Activated CD4-positive, alpha-beta T cell treated with anti-CD3 and anti-CD28 coated beads, Interleukin-2, amount 50 U/mL, for 1 hour (primary cell): ENCODE measurements around the gene YWHAQ.
"Not testable (repeated sequence)": the region's sequence is repeated elsewhere in the genome, so short reads cannot be mapped to it uniquely, and the experiment has no call there.

Source experiments
- DNase-seq: peaks from one replicate; pipeline ENCODE4 v3.0.0-alpha.2; 2020

The YWHAQ gene

DNA sequence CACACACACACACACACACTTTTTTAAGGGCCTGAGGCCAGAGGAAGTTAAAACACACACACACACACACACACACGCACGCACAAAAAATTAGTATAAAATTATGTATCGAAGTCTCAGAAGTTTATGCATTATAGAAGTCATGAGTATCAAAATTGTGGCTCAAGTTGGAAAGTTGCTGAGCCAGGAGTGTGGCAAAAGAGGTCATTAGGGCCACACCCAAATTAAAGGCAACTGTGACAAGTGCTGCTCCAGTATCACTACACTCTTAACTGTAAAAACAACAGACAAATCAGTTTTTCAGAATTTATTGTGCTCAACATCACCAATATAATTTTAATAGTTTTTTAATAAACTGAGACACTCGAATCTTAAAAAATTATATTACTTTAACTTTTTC, 36.9 kb downstream of the YWHAQ start:
- DNase-seq = no peak

GRCh38 chr2:9592699-9593098, 38.1 kb downstream of the YWHAQ start:
- no peak for DNase-seq

GRCh38 chr2:9590641-9591040, 40.2 kb downstream of the YWHAQ start:
- no peak for DNase-seq

- no peak for DNase-seq
Observed at GRCh38 chr2:9586465-9586864, 44.3 kb downstream of the YWHAQ start.

DNA sequence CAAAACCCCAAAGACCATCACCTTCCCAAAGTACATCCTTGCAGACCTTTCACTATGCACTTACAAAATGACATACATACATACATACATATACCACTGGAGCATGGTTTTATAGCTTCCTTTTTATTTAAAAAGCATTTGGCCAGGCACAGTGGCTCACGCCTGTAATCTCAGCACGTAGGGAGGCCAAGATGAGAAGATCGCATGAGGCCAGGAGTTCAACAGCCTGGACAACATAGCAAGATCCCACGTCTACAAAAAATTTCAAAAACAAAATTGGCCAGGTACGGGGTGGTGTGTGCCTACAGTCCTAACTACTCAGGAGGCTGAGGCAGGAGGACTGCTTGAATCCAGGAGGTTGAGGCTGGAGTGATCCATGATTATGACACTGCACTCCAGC, 45.3 kb downstream of the YWHAQ start:
- DNase-seq = no peak

DNA sequence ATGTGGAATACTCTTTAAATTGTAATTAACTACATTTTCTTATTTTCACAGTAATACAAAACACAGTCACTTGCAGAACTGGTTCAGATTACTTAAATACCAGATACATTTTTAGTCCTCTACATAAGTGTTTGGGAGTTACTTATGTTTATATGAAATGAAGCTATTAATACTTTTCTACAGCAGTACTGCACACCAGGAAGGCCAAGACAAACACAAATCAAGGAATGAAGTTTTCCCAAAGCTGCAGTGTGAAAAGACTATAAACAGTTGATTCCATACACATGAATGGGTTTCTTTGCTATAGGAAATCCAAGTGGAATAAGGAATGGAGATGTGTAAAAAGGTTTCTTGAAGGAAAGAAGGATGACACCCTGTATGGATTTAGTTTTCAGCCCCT, 45.9 kb downstream of the YWHAQ start:
- not testable (repeated sequence) for DNase-seq

DNA sequence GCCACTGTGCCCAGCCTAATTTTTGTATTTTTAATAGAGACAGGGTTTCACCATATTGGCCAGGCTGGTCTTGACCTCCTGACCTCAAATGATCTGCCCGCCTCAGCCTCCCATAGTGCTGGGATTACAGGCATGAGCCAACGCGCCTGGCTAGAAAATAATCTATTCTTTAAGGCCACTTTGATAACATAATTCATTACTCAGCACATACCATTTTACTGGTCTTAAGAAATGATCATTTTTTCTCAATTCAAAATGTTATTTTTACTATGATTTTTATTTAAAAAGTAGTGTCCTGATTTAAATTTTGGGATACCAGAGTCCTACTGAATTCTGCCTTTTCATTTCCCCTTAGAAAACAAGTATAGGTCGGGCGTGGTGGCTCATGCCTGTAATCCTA, 48.2 kb downstream of the YWHAQ start:
- no peak for DNase-seq

GRCh38 chr2:9578467-9579235, 52.1 kb downstream of the YWHAQ start:
- DNase-seq = no peak

DNA sequence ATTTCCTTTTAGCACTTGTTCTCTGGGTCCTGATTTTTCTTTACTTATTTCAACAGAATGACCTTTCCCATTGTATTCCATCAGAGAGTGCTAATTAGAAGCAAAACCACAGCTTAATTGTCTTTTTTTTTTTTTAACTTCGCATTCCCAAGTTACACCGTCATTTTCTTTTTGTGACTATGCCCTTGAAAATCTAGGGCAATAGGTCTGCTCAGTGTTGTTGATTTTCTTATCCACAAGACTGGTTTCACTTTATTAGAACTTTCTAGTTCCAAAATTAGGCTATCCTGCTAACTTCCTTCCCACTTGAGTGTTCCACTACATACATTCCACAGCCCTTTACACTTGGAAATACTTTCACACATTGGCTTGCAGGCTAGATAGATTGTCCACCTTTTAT, 56.5 kb downstream of the YWHAQ start:
- no peak for DNase-seq

- DNase-seq = no peak
Observed at GRCh38 chr2:9573840-9574239, 57.0 kb downstream of the YWHAQ start.

DNA sequence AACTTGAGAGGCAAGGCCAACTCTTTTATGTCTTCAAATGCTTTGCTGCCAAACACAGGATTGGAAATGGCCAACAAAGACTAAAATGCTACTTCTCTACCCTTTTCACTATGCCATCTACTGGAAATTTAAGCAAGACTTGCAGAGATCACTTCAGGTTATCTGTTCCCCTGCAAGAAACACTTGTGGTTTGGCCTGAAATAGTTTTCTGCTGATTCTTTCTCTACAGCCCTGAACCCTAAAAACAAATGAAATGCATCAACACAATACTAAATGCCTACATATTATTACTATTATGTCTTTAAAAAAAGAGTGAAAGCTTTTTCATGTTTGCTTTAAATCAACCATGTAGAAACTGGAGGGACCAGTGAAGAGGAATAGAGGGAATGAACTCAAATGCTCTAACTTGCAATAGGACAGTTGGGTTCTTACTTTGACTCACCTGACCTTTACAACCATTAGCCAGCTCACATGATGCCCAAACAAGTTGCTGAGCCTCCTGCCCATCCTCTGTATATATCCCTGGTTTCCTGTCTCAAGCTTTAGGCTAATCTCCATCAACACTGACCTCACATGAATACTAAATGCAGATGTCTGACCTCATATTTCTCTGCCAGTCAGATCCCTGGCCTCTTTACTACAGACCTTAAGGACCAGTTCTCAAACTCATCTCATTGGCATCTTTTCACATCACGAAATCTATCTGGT, 57.6 kb downstream of the YWHAQ start:
- DNase-seq = no peak

GRCh38 chr2:9570182-9571060, 60.4 kb downstream of the YWHAQ start:
- DNase-seq = no peak

DNA sequence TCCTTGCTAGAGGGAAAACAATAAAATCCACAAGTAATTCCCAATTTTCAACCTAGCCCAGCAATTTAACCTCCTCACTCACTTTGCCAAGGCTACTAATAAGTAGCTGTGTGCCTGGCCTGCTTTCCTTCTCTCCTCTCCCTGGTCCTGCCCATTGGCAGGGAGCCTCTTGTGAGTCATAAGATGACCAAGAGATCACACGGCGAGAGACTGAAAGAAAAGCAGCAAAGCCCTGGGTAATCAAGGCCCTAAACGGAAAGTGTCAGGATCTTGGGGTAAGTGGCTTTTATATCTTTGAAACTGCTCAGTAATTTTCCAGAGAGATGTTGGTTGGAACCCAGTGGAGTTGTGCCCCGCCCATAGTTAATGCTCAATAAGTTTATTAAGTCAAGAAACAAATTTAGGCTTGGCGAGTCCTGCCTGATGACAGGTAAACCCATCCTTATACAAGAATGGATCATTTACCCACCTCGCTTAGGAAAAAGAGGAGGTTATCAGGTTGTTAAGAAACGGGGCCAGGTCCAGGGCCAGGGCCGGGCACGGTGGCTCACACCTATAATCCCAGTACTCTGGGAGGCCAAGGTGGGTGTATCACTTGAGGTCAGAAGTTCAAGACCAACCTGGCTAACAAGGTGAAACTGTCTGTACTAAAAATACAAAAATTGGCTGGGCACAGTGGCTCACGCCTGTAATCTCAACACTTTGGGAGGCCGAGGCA, 65.2 kb downstream of the YWHAQ start:
- no peak for DNase-seq

GRCh38 chr2:9560628-9561027, 70.2 kb downstream of the YWHAQ start:
- no peak for DNase-seq

GRCh38 chr2:9558948-9559381, 71.8 kb downstream of the YWHAQ start:
- DNase-seq = no peak

- no peak for DNase-seq
Observed at GRCh38 chr2:9556121-9556743, 74.6 kb downstream of the YWHAQ start.

DNA sequence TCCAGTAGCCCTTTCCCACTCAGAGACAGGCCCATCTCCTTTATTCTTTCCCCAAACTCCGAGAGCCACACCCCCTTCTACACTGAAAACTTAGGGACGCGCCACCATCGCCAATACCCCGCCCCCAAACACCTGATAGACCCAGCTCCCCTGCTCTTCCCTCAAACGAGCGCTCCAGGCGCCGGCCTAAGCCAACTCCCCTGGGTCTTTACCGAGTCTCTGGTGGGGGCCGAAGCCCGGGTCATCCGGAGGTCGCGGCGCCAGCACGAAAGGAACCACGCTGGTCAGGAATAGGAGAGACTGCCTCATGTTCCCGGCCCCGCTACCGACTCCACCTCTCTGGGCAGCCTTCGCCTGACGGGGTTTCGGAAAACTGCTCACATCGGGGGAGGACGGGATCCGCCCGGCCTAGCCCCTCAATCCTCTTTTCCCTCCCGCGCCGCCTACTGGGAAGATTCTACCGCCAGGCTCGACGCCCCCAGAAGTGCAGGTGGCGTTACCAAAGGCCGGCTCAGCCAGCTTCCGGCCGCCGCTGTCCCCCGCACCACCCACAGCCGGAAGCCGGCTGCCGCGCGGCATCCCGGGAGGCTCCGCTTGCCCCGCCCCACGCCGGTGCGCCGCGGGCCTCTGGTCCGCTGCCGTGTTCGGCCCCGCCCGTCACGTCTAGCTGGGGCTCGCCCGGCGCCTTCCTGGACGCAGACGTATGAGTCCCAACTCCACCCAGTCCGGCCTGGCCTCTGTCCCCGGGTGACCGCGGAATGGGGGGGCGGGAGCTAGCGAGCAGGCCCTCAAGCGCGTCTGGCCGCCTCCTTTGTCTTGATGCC, 75.3 kb downstream of the YWHAQ start, which contains the start of gene ADAM17:
ADAM17 (minus strand) TSS at position 534 of the 824 bp plus-strand sequence; CDS start at position 309, 225 bp downstream.
- peak; percentile 74 for DNase-seq

- peak; percentile 8 for DNase-seq
Observed at GRCh38 chr2:9554921-9555296, 75.9 kb downstream of the YWHAQ start.

GRCh38 chr2:9552219-9553178, 78.3 kb downstream of the YWHAQ start:
- no peak for DNase-seq

GRCh38 chr2:9550859-9551391, 79.9 kb downstream of the YWHAQ start:
- not testable (repeated sequence) for DNase-seq
